GM19239 (cell line): Measurements from ENCODE around the gene CBX1.
"Not testable (repeated sequence)": the region's sequence is repeated elsewhere in the genome, so short reads cannot be mapped to it uniquely, and the experiment has no call there.

Experiments
- DNase-seq: peaks from one replicate; pipeline ENCODE4 v3.0.0; 2011; ENCODE audit warnings: low spot score; ENCODE audit not compliant: insufficient read length
- FAIRE-seq: peaks from 2 replicates; lab custom pipeline; 2011; peaks lifted over from hg19 to GRCh38; lab: Jason Lieb, UNC

Gene CBX1

DNA sequence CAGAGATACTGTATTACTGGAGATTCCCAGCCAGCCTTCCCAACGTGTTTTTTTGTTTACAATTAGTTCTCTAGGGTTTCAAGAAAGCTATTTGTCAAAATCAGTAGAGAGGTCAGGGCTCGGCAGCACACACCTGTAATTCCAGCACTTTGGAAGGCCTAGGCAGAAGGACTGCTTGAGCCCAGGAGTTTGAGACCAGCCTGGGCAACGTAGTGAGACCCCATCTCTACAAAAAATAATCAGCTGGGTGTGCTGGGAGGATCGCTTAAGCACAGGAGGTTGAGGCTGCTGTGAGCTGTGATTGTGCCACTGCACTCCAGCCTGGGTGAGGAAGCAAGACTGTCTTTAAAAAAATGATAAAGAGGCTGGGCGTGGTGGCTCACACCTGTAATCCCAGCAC is 19.4 kb downstream of the CBX1 start:
- DNase-seq, result no peak
- FAIRE-seq, result no peak

GRCh38 chr17:48077152-48077551 is 24.1 kb downstream of the CBX1 start:
- not testable (repeated sequence) for DNase-seq, FAIRE-seq

- DNase-seq, result no peak
- FAIRE-seq, result peak; percentile 4
These were observed 26.8 kb downstream of the CBX1 start for GRCh38 chr17:48074322-48075081.

DNA sequence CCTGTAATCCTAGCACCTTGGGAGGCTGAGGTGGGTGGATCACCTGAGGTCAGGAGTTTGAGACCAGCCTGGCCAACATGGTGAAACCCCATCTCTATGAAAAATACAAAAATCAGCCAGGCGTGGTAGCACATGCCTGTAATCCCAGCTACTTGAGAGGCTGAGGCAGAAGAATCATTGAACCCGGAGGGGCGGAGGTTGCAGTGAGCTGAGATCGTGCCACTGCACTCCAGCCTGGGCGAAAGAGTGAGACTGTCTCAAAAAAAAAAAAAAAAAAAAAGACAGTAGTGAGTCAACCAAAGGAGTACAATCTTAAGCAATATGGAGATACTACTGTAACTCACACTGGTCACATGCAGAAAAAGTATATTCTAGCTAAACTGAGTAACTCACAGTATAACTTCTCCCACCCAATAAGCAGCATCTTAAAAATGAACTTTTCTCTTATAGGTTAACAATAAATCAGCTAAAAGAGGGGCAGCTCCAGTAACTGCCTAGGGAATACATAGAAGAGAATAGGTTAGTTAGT is 27.6 kb downstream of the CBX1 start:
- FAIRE-seq, DNase-seq: not testable (repeated sequence)

- not testable (repeated sequence) for FAIRE-seq, DNase-seq
These were observed 28.5 kb downstream of the CBX1 start for GRCh38 chr17:48072811-48073210.

GRCh38 chr17:48071654-48072053 is 29.6 kb downstream of the CBX1 start:
- DNase-seq (no peak), FAIRE-seq (no peak)

GRCh38 chr17:48070195-48070594 is 31.1 kb downstream of the CBX1 start:
- DNase-seq (no peak), FAIRE-seq (no peak)

GRCh38 chr17:48068491-48068961 is 32.8 kb downstream of the CBX1 start:
- FAIRE-seq, result no peak
- DNase-seq, result no peak

DNA sequence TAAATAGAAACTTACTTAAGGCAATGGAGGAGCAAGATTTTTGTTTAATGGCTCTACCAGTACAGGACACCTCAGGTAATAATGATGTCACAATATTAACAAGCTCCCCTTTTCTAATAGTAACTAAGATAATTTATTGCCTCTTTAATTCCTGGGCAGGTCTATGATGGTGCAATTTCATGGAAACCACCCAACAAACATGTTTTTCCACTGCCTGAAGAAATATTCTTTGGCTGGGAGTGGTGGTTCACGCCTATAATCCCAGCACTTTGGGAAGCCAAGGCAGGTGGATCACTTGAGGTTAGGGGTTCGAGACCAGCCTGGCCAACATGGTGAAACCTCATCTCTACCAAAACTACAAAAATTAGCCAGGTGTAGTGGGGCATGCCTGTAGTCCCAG is 33.5 kb downstream of the CBX1 start:
- FAIRE-seq, result not testable (repeated sequence)

GRCh38 chr17:48067245-48067644 is 34.0 kb downstream of the CBX1 start:
- FAIRE-seq (no peak), DNase-seq (no peak)

More for the DNA sequence above, 33.5 kb downstream of the CBX1 start:
- DNase-seq, result not testable (repeated sequence)

GRCh38 chr17:48066656-48067055 is 34.6 kb downstream of the CBX1 start:
- no peak for DNase-seq
- no peak for FAIRE-seq

GRCh38 chr17:48066192-48066591 is 35.1 kb downstream of the CBX1 start:
- no peak for DNase-seq
- no peak for FAIRE-seq

DNA sequence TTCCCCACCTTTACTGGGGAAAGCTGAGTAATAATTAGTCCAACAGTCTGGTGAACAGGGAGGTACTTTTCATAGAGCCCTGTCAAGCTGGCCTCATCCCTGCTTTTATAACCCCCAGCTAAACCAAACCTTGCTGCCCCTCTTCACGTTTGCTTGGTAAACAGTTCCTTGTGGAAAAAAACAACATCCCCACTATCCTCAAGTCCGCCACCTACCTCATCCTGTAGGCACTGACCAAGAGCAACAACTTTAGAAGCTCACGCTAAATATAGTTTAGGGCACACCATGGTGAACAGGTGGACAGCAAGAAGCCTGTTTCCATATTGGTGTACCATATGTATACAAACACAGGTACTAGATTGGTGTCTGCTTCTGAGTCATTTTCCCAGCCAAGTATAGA is 36.6 kb downstream of the CBX1 start:
- FAIRE-seq, result no peak
- DNase-seq, result no peak

DNA sequence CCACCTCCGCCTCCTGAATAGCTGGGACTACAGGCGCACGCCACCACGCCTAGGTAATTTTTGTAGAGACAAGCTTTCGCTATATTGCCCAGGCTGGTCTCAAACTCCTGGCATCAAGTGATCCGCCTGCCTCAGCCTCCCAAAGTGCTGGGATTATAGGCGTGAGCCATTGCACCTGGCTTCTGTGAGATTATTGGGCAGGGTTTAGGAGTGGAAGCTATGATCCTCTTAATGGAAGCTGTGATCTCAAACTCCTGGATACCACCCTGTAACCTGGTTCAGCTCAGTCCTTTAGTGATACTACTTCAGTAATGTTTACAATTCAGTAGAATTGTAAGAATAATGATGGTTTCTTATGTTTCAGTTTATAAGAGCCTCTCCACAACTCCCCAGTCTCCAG is 39.0 kb downstream of the CBX1 start:
- FAIRE-seq (no peak), DNase-seq (no peak)

- no peak for FAIRE-seq
- DNase-seq, result no peak
These were observed 41.0 kb downstream of the CBX1 start for GRCh38 chr17:48060249-48060648.

DNA sequence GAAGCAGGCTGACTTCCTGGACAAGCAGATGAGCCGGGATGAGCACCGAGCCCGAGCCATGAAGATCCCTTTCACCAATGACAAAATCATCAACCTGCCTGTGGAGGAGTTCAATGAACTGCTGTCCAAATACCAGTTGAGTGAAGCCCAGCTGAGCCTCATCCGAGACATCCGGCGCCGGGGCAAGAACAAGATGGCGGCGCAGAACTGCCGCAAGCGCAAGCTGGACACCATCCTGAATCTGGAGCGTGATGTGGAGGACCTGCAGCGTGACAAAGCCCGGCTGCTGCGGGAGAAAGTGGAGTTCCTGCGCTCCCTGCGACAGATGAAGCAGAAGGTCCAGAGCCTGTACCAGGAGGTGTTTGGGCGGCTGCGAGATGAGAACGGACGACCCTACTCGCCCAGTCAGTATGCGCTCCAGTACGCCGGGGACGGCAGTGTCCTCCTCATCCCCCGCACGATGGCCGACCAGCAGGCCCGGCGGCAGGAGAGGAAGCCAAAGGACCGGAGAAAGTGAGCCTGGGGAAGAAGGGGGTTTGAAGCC is 42.1 kb downstream of the CBX1 start:
- DNase-seq (no peak), FAIRE-seq (no peak)

GRCh38 chr17:48058393-48059124 is 42.7 kb downstream of the CBX1 start:
- FAIRE-seq (no peak), DNase-seq (no peak)

DNA sequence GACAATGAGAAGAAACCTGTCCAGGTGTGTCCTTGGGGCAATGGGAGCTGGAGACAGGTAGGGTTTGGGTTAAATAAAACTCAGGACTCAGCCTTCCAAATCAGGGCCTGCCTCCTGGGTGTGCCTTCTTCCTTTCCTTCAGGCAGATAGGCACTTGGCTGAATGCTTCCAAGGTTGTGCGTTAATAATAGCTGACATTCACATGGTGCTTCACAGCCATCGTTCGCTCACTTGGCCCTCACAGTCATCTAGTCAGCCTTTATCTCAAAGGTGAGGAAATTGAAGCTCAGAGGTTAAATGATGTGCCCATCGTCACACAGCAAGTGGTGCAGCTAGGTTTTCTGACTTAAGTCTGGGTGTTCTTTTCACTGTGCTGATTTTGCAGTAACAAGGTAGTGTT is 43.7 kb downstream of the CBX1 start:
- FAIRE-seq, result no peak

GRCh38 chr17:48056879-48057278 is 44.4 kb downstream of the CBX1 start:
- DNase-seq (no peak), FAIRE-seq (no peak)

More for the DNA sequence above, 43.7 kb downstream of the CBX1 start:
- DNase-seq, result no peak

DNA sequence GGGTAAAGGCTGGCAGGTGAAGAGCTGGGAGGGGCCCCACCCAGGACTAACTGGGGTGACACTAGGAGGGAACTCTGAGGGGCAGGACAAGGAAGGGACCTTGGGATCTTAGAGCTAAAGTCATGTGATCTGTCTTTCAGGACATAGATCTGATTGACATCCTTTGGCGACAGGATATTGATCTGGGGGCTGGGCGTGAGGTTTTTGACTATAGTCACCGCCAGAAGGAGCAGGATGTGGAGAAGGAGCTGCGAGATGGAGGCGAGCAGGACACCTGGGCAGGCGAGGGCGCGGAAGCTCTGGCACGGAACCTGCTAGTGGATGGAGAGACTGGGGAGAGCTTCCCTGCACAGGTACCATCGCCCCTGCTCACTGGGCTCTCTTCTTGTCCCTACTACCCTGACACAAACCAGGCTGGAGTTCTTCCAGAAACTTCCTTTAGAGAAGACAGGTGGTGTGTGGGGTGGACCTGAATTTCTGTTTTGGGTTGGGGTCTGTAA is 45.0 kb downstream of the CBX1 start:
- no peak for DNase-seq
- FAIRE-seq, result peak; percentile 45
